BLaER1 treated with 17β-estradiol and CSF1 and Interleukin-3, amounts not matched to agents 10 nM and 100 nM (cell line): Measurements from ENCODE around the gene TRPM2.

Source experiments
- H3K27ac ChIP-seq, 11 experiments: shearing (Covaris generic); formaldehyde crosslinking; 2 replicates each; pipeline ENCODE4 v1.8.1; 2022
- H3K27me3 ChIP-seq, 11 experiments: shearing (Covaris generic); formaldehyde crosslinking; 2 replicates each; pipeline ENCODE4 v1.8.1; 2022
- H3K36me3 ChIP-seq, 11 experiments: shearing (Covaris generic); formaldehyde crosslinking; 2 replicates each; pipeline ENCODE4 v1.8.1; 2022
- H3K4me1 ChIP-seq, 10 experiments: shearing (Covaris generic); formaldehyde crosslinking; 2 replicates each; pipeline ENCODE4 v1.8.1; 2022
- H3K4me2 ChIP-seq, 11 experiments: shearing (Covaris generic); formaldehyde crosslinking; 2 replicates each; pipeline ENCODE4 v1.8.1; 2022
- H3K4me3 ChIP-seq, 10 experiments: shearing (Covaris generic); formaldehyde crosslinking; 2 replicates each; pipeline ENCODE4 v1.8.1; 2022
- H3K9ac ChIP-seq, 11 experiments: shearing (Covaris generic); formaldehyde crosslinking; 2 replicates each; pipeline ENCODE4 v1.8.1; 2022
- H3K9me3 ChIP-seq, 11 experiments: shearing (Covaris generic); formaldehyde crosslinking; replicated peaks in 1 of 11; 2 replicates each; pipeline ENCODE4 v1.8.1; 2022
- H4K20me1 ChIP-seq, 11 experiments: shearing (Covaris generic); formaldehyde crosslinking; 2 replicates each; pipeline ENCODE4 v1.8.1; 2022
- Cebpa-rat ChIP-seq, 11 experiments: shearing (Covaris generic); IDR thresholded peaks; 2 replicates each; pipeline ENCODE4 v1.8.1; 2022

Gene TRPM2

GRCh38 chr21:44344541-44345183, 8.8 kb upstream of the TRPM2 start:
- Histone ChIP-seq H3K9me3 (no peaks in the 10 kb centered on the region), H4K20me1 (no peaks in the 10 kb centered on the region; a peak in 1 of 22 replicates), H3K9ac (peak overlapping the region in 5 of 11 experiments; percentile 4 to 63 (median 56); a peak in 8 of 22 replicates), H3K4me1 (peaks cover 19 to 86% (median 67%) of the 10 kb centered on the region in 10 experiments), H3K4me2 (peak overlapping the region; percentile 43 to 98 (median 82)), H3K4me3 (peak overlapping the region in 1 of 10 experiments; percentile 22; a peak in 1 of 20 replicates), H3K27ac (peak overlapping the region in 6 of 11 experiments; percentile 29 to 65 (median 56); a peak in 9 of 22 replicates), H3K36me3 (no peaks in the 10 kb centered on the region), H3K27me3 (peaks cover 0 to 21% (median 0%) of the 10 kb centered on the region in 11 experiments; a peak in 3 of 22 replicates)
- TF ChIP-seq Cebpa-rat (IDR thresholded peaks at IDR 0.05) = no peak

GRCh38 chr21:44345495-44345894, 7.9 kb upstream of the TRPM2 start:
- Histone ChIP-seq H3K9me3 (no peaks in the 10 kb centered on the region), H4K20me1 (no peaks in the 10 kb centered on the region; a peak in 1 of 22 replicates), H3K9ac (peak overlapping the region in 5 of 11 experiments; percentile 3 to 63 (median 56); a peak in 5 of 22 replicates), H3K36me3 (no peaks in the 10 kb centered on the region), H3K4me1 (peaks cover 11 to 77% (median 59%) of the 10 kb centered on the region in 10 experiments), H3K27ac (peak overlapping the region in 3 of 11 experiments; percentile 58 to 65 (median 62); a peak in 3 of 22 replicates), H3K27me3 (peaks cover 0 to 21% (median 0%) of the 10 kb centered on the region in 11 experiments; a peak in 3 of 22 replicates), H3K4me2 (peak overlapping the region in 9 of 11 experiments; percentile 72 to 98 (median 83); a peak in 19 of 22 replicates), H3K4me3 (no peak overlapping the region)
- no peak for TF ChIP-seq Cebpa-rat (IDR thresholded peaks at IDR 0.05)

GRCh38 chr21:44347911-44348451, 5.4 kb upstream of the TRPM2 start:
- Histone ChIP-seq H3K9me3 (no peaks in the 10 kb centered on the region), H3K36me3 (no peaks in the 10 kb centered on the region), H4K20me1 (no peaks in the 10 kb centered on the region; a peak in 1 of 22 replicates), H3K27ac (peak overlapping the region in 5 of 11 experiments; percentile 17 to 62 (median 36); a peak in 7 of 22 replicates), H3K4me2 (peak overlapping the region in 8 of 11 experiments; percentile 27 to 82 (median 58); a peak in 16 of 22 replicates), H3K27me3 (peaks cover 0 to 21% (median 0%) of the 10 kb centered on the region in 11 experiments; a peak in 3 of 22 replicates), H3K4me1 (peaks cover 35 to 91% (median 75%) of the 10 kb centered on the region in 10 experiments), H3K4me3 (no peak overlapping the region), H3K9ac (peak overlapping the region in 6 of 11 experiments; percentile 33 to 57 (median 46); a peak in 6 of 22 replicates)
- no peak for TF ChIP-seq Cebpa-rat (IDR thresholded peaks at IDR 0.05)

- H3K4me2 ChIP-seq = peak overlapping the region in 9 of 11 experiments; percentile 3 to 82 (median 57); a peak in 14 of 22 replicates
- peak overlapping the region in 5 of 11 experiments; percentile 1 to 62 (median 55); a peak in 7 of 22 replicates for H3K27ac ChIP-seq
- H3K27me3 ChIP-seq = peaks cover 0 to 21% (median 0%) of the 10 kb centered on the region in 11 experiments; a peak in 3 of 22 replicates
- H3K9ac ChIP-seq = peak overlapping the region in 4 of 11 experiments; percentile 15 to 47 (median 40); a peak in 5 of 22 replicates
- peaks cover 35 to 85% (median 69%) of the 10 kb centered on the region in 10 experiments for H3K4me1 ChIP-seq
- TF ChIP-seq Cebpa-rat (IDR thresholded peaks at IDR 0.05) = no peak
- H3K4me3 ChIP-seq = no peak overlapping the region
- no peaks in the 10 kb centered on the region; a peak in 1 of 22 replicates for H4K20me1 ChIP-seq
- no peaks in the 10 kb centered on the region for H3K36me3 ChIP-seq
- no peaks in the 10 kb centered on the region for H3K9me3 ChIP-seq
These were observed 4.6 kb upstream of the TRPM2 start for GRCh38 chr21:44348861-44349260.

GRCh38 chr21:44349416-44349846, 4.0 kb upstream of the TRPM2 start:
- Histone ChIP-seq H3K4me2 (peak overlapping the region in 8 of 11 experiments; percentile 3 to 82 (median 58); a peak in 8 of 22 replicates), H3K4me3 (no peak overlapping the region), H3K36me3 (peaks cover 0 to 1% (median 0%) of the 10 kb centered on the region in 11 experiments; a peak in 6 of 22 replicates), H3K4me1 (peaks cover 33 to 85% (median 64%) of the 10 kb centered on the region in 10 experiments), H3K27ac (peak overlapping the region in 5 of 11 experiments; percentile 1 to 62 (median 55); a peak in 8 of 22 replicates), H3K9ac (peak overlapping the region in 4 of 11 experiments; percentile 15 to 46 (median 35); a peak in 5 of 22 replicates), H4K20me1 (no peaks in the 10 kb centered on the region; a peak in 1 of 22 replicates), H3K27me3 (peaks cover 0 to 17% (median 0%) of the 10 kb centered on the region in 11 experiments; a peak in 3 of 22 replicates), H3K9me3 (no peaks in the 10 kb centered on the region)
- TF ChIP-seq Cebpa-rat (IDR thresholded peaks at IDR 0.05) = no peak

- TF ChIP-seq Cebpa-rat (IDR thresholded peaks at IDR 0.05) = no peak
- peaks cover 31 to 85% (median 63%) of the 10 kb centered on the region in 10 experiments for H3K4me1 ChIP-seq
- peak overlapping the region in 4 of 11 experiments; percentile 95 to 100 (median 96); a peak in 6 of 22 replicates for H3K4me2 ChIP-seq
- H3K36me3 ChIP-seq = peaks cover under 1 to 8% (median 6%) of the 10 kb centered on the region in 11 experiments; a peak in 19 of 22 replicates
- no peaks in the 10 kb centered on the region; a peak in 1 of 22 replicates for H4K20me1 ChIP-seq
- peak overlapping the region in 6 of 11 experiments; percentile 1 to 100 (median 77); a peak in 7 of 22 replicates for H3K27ac ChIP-seq
- peak overlapping the region in 1 of 11 experiments; percentile 37; a peak in 1 of 22 replicates for H3K9ac ChIP-seq
- peaks cover 0 to 4% (median 0%) of the 10 kb centered on the region in 11 experiments; a peak in 6 of 22 replicates for H3K9me3 ChIP-seq
- no peak overlapping the region for H3K4me3 ChIP-seq
- peaks cover 0 to 11% (median 0%) of the 10 kb centered on the region in 11 experiments; a peak in 2 of 22 replicates for H3K27me3 ChIP-seq
These were observed 3.3 kb upstream of the TRPM2 start for GRCh38 chr21:44349847-44350772.

- Histone ChIP-seq H3K9me3 (peaks cover 0 to 8% (median 0%) of the 10 kb centered on the region in 11 experiments; a peak in 6 of 22 replicates), H3K4me3 (peak overlapping the region in 5 of 10 experiments; percentile 71 to 78 (median 73); a peak in 6 of 20 replicates), H3K36me3 (peaks cover 8 to 16% (median 13%) of the 10 kb centered on the region in 11 experiments; a peak in 19 of 22 replicates), H4K20me1 (no peaks in the 10 kb centered on the region; a peak in 2 of 22 replicates), H3K4me2 (peak overlapping the region; percentile 87 to 100 (median 96)), H3K27ac (peak overlapping the region in 10 of 11 experiments; percentile 87 to 100 (median 98); a peak in 19 of 22 replicates), H3K9ac (peak overlapping the region; percentile 83 to 99 (median 94); a peak in 20 of 22 replicates), H3K4me1 (peaks cover 36 to 85% (median 62%) of the 10 kb centered on the region in 10 experiments), H3K27me3 (0 out of 22 replicates have a peak, but pooled peaks cover 0 to 3% (median 0%) of the 10 kb centered on the region in 11 experiments)
- TF ChIP-seq Cebpa-rat (IDR thresholded peaks at IDR 0.05) = no peak
These were observed 2.5 kb upstream of the TRPM2 start for GRCh38 chr21:44350773-44351481.
